GM12801 (cell line): Measurements from ENCODE around the gene PMEPA1.

Experiments used
- CTCF ChIP-seq: IDR thresholded peaks from one replicate; pipeline ENCODE4 v1.5.1; 2011; ENCODE audit warnings: control low read depth; ENCODE audit not compliant: insufficient read length; ENCODE audit errors: extremely low read depth

Gene PMEPA1

DNA sequence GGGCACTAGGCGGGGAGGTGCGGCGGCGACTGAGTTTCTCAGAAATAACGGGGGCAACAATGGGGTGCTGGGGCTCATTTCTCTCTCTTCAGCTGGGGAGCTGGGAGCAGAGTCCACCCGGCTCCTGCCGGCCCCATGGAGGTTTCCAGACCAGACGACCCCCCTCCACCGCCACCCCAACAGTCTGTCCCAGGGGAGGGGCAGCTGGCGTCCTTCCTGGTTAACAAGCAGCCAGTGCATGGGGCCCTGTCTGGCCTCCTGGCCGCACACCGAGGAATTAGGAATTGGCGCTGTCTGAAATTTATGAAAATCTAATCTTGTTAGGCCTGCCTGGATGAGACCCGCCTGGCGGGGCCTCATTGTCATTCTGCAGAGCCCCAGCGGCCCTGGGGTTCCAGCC lies 42.4 kb downstream of the PMEPA1 start:
- TF ChIP-seq CTCF, result no peak

GRCh38 chr20:57666834-57667157 lies 43.0 kb downstream of the PMEPA1 start:
- no peak for TF ChIP-seq CTCF

GRCh38 chr20:57666106-57666833 lies 43.5 kb downstream of the PMEPA1 start:
- TF ChIP-seq CTCF, result no peak

- no peak for TF ChIP-seq CTCF
Observed at GRCh38 chr20:57665589-57665971, 44.2 kb downstream of the PMEPA1 start.

- TF ChIP-seq CTCF, result no peak
Observed at GRCh38 chr20:57664924-57665588, 44.8 kb downstream of the PMEPA1 start.

DNA sequence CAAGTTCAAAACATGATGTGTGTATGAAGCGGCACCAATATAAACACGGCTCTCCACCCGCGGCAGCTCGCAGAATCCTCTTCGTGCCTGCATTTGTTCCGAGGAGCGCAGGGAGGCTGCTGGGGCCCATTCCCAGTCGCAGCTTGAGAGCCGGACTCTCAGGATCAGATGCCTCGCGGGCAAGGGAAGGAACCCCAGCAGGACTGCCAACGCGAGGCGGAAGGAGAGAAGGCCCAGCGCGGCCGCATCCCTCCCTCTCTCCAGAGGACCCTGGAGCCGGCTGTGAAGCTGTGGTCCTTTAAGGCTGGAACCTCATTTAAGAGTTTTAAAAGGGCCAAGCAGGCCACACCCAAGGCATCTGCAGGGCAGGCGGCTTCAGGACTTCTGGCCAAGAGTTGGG lies 45.3 kb downstream of the PMEPA1 start:
- no peak for TF ChIP-seq CTCF

GRCh38 chr20:57663681-57664451 lies 45.9 kb downstream of the PMEPA1 start:
- TF ChIP-seq CTCF, result no peak
